CD4-positive, alpha-beta T cell treated with Interleukin-21 for 1 hour (primary cell): ENCODE data around the gene CCL17.
"Not testable (repeated sequence)": the region's sequence is repeated elsewhere in the genome, so short reads cannot be mapped to it uniquely, and the experiment has no call there.

Source experiments
- DNase-seq: peaks from one replicate; pipeline ENCODE4 v3.0.0-alpha.2; 2020

The CCL17 gene

DNA sequence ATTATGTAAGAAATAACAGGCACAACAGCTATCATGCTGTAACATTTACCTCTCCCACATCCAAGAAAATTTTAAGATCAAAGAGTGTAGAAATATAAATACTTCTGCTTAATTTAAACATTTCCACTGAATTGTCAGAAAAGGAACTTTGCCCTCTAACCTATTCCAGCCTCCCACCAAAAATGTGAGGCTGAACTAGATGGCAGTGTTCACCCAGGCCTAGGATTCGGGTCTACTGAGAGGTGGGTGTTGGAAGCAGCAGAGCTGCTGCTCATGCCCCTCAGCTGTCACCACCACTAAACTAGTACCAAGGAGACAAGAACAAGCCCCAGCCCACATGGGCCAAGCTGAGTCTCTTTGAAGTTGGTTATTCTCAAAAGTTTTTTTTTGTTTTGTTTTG, 31.3 kb downstream of the CCL17 start:
- no peak for DNase-seq

DNA sequence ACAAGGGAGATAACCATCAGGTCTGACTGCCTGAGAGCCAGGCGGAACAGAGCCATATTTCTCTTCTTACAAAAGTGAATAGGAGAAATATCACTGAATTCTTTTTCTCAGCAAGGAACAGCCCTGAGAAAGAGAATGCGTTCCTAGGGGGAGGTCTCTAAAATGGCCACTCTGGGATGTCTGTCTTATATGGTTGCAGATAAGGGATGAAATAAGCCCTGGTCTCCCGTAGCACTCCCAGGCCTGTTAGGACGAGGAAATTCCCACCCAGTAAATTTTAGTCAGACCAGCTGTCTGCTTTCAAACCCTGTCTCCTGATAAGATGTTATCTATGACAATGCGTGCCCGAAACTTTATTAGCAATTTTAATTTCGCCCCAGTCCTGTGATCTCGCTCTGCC, 35.4 kb downstream of the CCL17 start:
- DNase-seq: not testable (repeated sequence)

DNA sequence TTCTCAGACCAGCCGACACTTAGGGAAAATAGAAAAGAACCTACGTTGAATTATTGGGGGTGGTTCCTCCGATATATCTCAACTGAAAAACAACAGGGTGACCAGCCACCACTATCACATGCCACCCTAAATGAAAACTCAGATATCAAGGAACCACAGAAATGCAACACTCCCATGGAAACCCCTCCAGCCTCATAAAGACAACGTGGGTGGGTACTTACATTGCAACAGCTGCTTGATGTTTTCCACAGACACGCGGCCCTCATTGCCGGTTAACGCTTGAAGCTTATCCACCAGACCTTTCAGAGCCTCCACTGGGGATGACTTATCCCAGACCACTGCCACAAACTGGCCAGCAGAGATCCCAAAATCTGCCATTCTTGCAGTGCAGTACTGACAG, 36.0 kb downstream of the CCL17 start:
- not testable (repeated sequence) for DNase-seq

DNA sequence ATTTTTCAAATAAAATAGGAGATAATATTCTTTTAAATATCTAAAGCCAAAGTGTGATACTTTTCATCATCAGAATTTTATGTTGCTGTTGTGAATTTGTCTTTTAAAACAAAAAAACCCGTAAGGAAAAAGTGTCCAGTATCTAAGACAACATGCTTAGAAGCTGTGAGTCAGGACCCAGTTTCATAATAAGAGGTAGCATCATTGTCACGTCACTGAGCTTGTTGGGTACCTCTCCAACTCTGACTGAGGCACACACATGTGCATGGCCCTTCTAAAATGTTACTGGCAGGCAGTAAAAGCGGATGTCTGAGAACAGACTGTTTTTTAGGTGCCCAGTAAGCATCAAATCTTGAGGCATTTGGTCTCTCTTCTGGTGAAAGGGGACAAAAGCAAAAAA, 40.1 kb downstream of the CCL17 start:
- no peak for DNase-seq

DNA sequence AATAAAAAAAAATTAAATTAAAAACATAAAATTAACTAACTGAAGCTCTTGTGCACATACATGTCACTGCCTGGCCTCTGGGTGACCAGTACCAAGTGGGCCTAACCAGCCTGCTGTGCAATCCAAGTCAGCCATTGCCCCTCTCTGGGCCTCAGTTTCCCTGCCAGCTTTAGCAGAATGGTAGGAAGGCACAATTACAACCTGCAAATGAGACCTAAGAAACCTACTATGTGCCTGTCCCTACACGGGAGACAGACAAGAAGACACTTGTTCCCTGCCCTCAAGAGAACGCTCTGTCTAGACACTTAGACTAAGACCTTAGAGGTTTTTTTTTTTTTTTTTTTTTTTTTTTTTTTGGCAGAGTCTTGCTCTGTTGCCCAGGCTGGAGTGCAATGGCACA, 40.9 kb downstream of the CCL17 start:
- no peak for DNase-seq

DNA sequence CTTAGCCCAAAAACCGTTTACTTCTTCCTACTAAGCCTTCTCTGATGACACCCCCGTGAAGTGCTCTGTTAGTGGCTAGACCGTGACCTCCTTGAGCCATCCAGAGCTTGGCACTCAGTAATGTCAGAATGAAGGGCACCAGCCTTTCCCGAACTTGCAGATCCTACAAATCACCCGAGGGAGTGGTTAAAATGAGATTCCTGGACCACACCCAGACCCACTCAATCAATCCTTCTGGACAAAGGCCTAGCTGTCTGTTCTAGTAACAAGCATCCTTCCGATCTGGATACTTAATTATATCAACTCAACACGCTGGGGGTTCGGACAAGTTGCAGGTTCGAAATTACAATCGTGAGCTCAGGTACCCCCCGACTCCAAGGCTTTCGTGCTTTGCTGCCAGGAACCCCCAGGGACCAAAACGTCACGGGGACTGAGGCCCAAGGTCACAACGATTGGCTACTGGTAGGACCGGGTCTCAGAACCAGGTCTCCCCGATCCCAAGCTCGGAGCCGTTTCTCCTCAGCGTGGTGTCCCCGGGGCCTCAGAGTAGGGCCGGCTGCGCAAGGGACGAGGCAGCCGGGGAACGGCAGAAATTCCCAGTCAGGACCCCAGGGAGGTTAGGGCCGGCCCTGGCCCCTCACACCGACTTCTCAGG, 42.1 kb downstream of the CCL17 start:
- DNase-seq: peak; percentile 26

DNA sequence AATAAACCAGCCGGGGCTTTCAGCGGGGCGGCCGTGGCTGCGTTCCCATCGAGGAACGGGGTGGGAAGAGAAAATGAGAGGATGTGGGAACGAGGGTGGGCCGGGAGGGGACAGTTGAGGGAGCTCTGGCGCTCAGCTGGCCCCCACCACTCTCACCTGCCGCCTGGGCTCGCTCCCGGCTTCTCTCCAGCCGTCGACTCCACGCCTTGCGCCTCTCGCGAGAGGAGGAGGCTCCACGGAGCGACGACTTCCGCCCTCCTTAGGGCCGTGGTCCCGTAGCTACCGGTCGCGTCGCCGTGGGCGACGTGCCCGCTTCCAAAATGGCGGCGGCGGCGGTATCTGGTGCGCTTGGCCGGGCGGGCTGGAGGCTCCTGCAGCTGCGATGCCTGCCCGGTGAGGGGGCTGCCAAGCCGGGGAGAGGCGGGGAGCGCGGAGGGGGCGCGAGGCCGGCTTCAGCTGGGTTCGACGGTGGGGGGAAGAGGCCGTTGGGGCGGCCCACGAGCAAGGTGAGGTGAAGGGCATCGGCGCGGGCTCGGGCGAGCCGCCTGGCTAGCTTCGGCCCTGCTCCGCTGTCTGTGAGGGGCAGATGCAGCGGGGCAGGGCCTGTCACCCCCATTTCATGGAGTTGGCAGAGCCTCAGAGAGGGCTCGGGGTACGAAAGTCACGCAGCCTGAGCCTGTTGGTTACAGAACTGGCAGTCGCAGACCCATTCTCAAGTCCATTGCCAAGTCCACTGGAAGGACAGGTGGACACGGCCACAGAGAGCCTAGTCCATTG, 42.8 kb downstream of the CCL17 start, which contains the start of the genes CIAPIN1 and COQ9:
Gene CIAPIN1 (minus strand): TSS at position 200 of the 777 bp plus-strand sequence. CDS start 6,457 bp downstream, outside the sequence.
Gene COQ9 (plus strand): TSS at position 294 of the 777 bp plus-strand sequence. CDS start 27 bp downstream, at position 321.
- peak; percentile 94 for DNase-seq

DNA sequence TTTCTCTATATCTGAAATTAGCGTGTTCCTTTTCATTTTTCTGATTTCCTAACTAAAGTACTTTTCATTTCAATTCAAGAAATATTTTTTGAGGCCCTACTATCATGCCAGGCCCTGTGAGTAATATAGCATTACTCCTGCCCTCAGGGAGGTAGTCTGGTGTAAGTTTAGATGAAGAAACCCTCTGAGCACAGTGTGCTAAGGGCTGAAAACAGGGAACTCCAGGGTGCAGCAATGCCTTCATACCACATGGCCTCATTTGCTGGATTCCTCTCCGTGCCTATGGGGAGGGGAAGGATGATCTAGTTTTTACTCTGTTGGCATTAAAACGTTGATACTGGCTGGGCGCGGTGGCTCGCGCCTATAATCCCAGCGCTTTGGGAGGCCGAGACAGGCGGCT, 47.5 kb downstream of the CCL17 start:
- no peak for DNase-seq

DNA sequence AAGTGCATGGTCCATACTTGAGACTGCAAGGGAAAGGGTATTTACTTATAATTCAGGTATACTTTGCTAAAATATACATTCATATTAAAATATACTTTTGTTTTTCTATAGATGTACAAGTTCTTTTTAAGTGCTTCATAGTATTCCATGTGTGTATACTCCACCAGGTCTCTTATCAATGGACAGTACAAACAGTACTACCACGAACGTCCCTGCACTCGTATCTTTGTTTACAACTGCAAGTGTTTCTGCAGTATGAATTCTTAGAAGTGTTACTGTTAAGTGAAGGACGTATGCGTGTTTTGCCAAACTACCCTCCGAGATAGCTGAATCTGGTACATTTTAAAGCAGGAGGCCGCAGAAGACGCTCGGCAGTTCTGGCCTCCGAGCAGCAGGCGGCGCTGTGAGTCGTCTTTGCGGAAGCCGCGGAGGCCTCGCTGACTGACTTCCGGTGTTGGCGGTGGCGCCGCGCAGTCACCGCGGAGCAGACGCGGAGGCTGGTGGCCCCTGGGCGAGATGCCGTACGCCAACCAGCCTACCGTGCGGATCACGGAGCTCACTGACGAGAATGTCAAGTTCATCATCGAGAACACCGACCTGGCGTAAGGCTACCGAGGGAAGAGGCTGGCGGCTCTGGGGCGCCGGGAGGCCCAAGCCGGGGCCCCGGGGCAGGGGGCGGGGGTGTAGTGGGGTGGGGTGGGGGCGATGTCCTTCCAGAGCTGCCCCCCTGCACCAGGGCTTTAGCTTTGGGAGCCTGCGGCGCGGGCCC, 57.8 kb downstream of the CCL17 start, which contains the start of gene POLR2C:
Gene POLR2C (plus strand): TSS at position 471 of the 769 bp plus-strand sequence. CDS start 46 bp downstream, at position 517.
- DNase-seq: peak; percentile 93

DNA sequence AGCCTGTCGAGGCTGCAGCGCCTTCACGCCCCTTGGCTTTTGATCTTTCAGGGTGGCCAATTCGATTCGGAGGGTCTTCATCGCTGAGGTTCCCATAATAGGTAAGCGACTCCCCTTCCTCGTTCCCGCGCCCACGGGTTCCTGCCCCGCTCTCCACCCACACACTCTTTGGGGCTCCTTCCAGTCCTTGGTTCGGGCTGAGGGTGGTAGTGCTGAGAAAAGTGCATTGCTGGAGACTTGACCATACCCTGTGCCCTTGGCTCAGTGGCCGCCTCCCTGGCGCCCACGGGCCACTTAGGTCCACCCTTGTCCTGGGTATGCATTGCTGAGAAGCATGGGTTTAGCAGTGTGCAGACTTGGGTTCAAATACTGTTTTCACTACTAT, 58.4 kb downstream of the CCL17 start:
- DNase-seq: no peak

DNA sequence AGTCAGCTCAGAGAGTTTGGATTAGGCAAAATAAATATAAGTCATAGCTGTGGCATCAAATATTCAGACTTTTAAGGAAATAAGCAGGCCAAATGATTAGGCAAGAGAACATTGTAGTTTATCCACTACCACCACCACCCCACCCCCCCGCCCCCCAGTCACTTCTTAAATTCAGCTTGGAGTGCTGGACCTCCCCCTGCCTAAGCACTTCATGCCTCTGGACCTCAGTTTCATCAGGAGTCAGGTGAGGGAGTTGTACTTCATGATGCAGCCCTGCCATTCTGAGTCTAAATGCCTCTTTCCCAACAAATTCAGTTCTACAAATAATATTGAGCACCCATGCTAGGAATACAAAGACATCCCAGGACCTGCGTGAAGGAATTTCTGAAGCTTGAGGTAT, 60.0 kb downstream of the CCL17 start:
- no peak for DNase-seq
